Muscle layer of duodenum (tissue), 2 donors: ENCODE results near the gene CD8A.

Experiments
- H3K27ac ChIP-seq: one replicate; pipeline ENCODE4 v1.7.0; 2013; ENCODE audit warnings: mild to moderate bottlenecking, low read length
- H3K27me3 ChIP-seq: one replicate; pipeline ENCODE4 v1.7.0; 2013; ENCODE audit warnings: low read depth, mild to moderate bottlenecking, control low read depth, low read length
- H3K36me3 ChIP-seq, 2 donors: one replicate each; pipeline ENCODE4 v1.7.0; 2013; ENCODE audit warnings: low read length in 2 of 2, control low read depth in 1 of 2, mild to moderate bottlenecking in 1 of 2; ENCODE audit not compliant: insufficient read depth in 2 of 2, control insufficient read depth in 1 of 2
- H3K4me1 ChIP-seq, 2 donors: one replicate each; pipeline ENCODE4 v1.7.0; 2013; ENCODE audit warnings: low read length in 2 of 2, mild to moderate bottlenecking in 2 of 2, control low read depth in 1 of 2, moderate library complexity in 1 of 2; ENCODE audit not compliant: insufficient read depth in 2 of 2, control insufficient read depth in 1 of 2
- H3K4me3 ChIP-seq, 2 donors: one replicate each; pipeline ENCODE4 v1.7.0; 2013; ENCODE audit warnings: low read length in 2 of 2, low read depth in 1 of 2, mild to moderate bottlenecking in 1 of 2
- H3K9me3 ChIP-seq, 2 donors: one replicate each; pipeline ENCODE4 v1.7.0; 2013; ENCODE audit warnings: low read length in 2 of 2, control low read depth in 1 of 2, mild to moderate bottlenecking in 1 of 2; ENCODE audit not compliant: control insufficient read depth in 1 of 2
- donor health status: healthy.

The CD8A gene

DNA sequence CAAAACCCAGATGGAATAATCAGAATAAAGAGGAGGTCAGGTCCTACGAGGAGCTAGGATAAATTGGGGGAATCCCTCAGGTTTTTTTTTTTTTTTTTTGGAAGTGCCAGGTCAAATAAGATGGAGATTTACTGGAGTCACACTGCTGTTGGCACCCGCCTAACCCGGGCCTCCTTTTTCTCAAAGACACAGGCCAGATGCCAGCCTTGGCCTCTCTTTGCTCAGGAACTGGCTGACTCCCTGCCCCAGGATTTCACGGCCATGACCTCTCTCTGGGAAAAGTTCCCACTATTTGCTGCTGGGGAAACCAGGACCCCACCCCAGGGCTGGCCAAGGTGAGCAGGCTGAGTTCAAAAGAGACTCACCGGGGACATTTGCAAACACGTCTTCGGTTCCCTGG is 2.5 kb downstream of the CD8A start:
- no peaks in the 10 kb centered on the region for H3K36me3 ChIP-seq
- peaks cover 0 to 31% of the 10 kb centered on the region in 2 donors for H3K4me1 ChIP-seq
- no peaks in the 10 kb centered on the region for H3K9me3 ChIP-seq
- no peak overlapping the region for H3K4me3 ChIP-seq
- H3K27ac ChIP-seq = no peak overlapping the region
- H3K27me3 ChIP-seq = peaks cover 39% of the 10 kb centered on the region

DNA sequence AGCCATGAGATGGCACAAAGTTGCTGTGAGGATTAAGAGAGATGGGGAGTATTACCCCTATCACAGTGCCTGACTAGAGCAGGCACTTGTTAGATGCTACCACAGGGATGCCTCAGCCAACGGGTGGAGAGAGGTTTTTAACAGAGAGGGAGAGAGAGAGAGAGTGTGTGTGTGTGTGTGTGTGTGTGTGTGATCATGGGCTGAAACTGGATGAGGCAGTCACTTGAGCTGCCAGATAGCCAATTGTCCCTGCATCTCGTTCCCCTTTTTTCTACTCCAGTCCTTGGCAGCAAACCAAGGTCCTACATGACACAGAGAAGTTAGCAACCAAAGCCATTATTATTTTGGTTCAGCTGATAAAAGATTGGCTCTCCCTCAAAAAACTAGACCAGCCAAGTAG is 3.0 kb downstream of the CD8A start:
- Histone ChIP-seq H3K27ac (no peak overlapping the region), H3K4me3 (no peak overlapping the region), H3K27me3 (peaks cover 35% of the 10 kb centered on the region), H3K4me1 (peaks cover 0 to 31% of the 10 kb centered on the region in 2 donors), H3K36me3 (no peaks in the 10 kb centered on the region), H3K9me3 (no peaks in the 10 kb centered on the region)

DNA sequence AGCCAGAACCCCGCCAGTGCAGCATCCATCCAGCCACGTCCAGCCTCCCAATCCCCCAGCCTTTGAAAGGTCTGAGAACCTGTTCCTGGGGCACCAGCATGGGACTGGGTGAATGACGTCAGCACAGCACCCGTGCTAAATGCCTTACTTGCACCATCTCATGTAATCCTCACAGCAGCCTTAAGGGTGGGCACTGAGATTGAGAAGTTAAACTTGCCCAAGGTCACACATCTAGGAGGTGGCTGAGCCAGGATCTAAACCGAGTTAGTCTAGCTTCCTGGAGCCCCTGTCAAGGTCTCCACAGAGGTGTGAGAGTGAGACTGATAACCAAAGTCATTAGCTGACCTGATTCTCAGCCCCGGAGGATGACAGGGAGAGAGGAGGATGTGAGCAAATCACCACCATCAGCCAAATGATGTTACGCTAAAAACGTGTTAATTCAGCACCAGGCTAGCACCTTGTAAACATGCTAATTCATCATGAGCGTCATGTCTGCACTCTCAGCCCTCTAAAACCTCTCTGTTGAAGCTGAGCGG is 4.6 kb downstream of the CD8A start:
- Histone ChIP-seq H3K4me3 (no peak overlapping the region), H3K36me3 (no peaks in the 10 kb centered on the region), H3K27me3 (peaks cover 24% of the 10 kb centered on the region), H3K4me1 (peaks cover 0 to 24% of the 10 kb centered on the region in 2 donors), H3K27ac (no peak overlapping the region), H3K9me3 (no peaks in the 10 kb centered on the region)

DNA sequence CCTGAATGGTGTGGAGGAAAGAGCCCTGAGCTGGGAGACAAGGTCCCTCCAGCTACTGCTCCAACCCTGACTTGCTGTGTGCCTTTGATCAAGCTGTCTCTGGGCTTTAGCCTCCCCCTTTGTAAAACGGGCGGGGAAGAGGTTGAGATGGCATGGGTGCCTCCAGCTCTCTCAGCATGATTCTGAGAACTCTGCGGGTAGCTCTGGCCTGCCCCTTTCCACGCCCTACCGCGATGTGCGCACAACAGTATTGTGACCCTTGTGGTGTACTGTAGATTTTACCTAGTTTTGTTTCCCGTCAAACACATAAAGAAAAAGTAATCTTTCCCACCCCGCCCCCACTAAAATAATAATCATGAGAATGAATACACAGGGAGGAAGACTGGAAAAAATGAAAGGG is 5.3 kb downstream of the CD8A start:
- H3K4me3 ChIP-seq = no peak overlapping the region
- no peak overlapping the region for H3K27ac ChIP-seq
- peaks cover 20% of the 10 kb centered on the region for H3K27me3 ChIP-seq

DNA sequence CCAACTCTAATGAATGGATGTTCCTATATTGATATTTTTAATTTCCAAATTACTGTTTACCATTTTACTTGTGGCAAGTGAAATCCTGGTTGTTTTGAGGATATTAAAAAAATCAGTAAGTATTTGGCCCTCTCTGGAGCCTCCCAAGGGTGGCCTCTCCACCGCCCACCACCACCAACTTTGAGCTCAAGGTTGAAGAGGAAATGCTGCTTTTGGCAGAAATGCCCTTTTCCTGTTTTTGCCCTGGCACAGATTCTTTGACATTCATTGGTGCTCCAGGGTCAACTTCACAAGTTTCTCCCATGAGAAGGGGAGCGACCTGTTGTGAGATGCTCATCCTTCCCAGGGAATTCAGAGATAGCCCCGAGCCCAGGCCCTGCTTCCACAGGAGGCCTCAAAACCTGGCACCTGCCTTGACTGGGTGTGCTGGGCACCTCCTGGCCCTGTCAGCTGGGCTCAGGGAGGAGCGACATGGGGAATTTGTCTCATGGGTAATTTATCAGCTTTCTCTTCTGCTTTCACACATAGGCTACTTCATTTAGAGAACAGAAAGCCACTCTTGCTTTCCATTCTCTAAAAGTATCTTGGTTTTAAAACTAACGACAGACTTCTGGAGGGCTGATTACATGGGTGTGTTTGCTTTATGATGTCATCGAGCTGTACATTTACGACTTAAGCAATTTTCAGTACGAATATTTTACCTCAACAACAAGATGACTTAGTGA is 6.9 kb downstream of the CD8A start:
- no peak overlapping the region for H3K27ac ChIP-seq
- H3K27me3 ChIP-seq = peaks cover 4% of the 10 kb centered on the region
- no peaks in the 10 kb centered on the region for H3K36me3 ChIP-seq
- H3K9me3 ChIP-seq = no peaks in the 10 kb centered on the region
- no peak overlapping the region for H3K4me3 ChIP-seq
- H3K4me1 ChIP-seq = peaks cover 0 to 3% of the 10 kb centered on the region in 2 donors

More for the DNA sequence above, 5.3 kb downstream of the CD8A start:
- H3K36me3 ChIP-seq = no peaks in the 10 kb centered on the region
- no peaks in the 10 kb centered on the region for H3K9me3 ChIP-seq
- peaks cover 0 to 19% of the 10 kb centered on the region in 2 donors for H3K4me1 ChIP-seq

GRCh38 chr2:86782748-86783147 is 8.0 kb downstream of the CD8A start:
- Histone ChIP-seq H3K9me3 (no peaks in the 10 kb centered on the region), H3K4me3 (no peak overlapping the region), H3K4me1 (no peaks in the 10 kb centered on the region), H3K27me3 (no peaks in the 10 kb centered on the region), H3K36me3 (no peaks in the 10 kb centered on the region), H3K27ac (no peak overlapping the region)

DNA sequence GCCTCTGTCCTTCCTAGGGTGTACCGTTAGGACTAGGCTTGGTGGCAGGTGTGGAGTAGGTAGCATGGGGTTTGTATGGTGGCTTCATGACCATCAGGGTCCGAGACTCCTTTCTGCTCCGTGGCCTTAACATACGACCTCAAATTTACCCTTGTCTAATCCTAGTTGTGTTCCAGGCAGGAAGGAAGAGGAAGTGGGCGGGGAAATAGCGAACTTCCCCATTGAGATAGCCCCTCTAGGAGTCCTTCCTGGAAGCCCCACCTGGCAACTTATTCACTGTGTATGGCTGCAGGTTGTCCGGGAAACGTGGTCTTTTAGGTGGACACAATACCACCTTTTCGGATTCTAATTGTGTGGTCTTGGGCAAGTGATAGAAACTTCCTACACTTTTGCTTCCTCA is 9.3 kb downstream of the CD8A start:
- no peaks in the 10 kb centered on the region for H3K4me1 ChIP-seq
- H3K27ac ChIP-seq = no peak overlapping the region
- no peaks in the 10 kb centered on the region for H3K27me3 ChIP-seq
- no peaks in the 10 kb centered on the region for H3K9me3 ChIP-seq
- peaks cover 0 to 5% of the 10 kb centered on the region in 2 donors for H3K36me3 ChIP-seq
- no peak overlapping the region for H3K4me3 ChIP-seq

DNA sequence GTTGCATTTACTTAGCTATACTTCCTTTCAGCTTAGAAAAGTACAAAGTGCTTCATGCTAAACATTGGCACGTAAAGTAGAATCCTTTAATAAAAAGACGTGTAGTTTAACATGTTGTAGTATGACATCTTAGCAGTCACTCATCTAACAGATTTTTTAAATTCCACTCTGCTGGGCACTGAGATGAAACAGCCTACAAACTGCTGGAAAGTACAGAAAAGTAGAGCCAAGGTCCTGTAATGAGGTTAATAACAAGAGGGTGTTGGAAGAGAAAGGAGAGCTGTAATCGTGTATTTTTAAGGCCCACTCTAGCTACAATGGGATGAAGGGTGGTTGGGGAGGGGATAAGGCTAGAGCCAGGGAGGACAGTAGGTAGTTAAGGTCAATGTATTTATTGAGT is 10.7 kb downstream of the CD8A start:
- H3K4me3 ChIP-seq = no peak overlapping the region
- peaks cover 7 to 10% of the 10 kb centered on the region in 2 donors for H3K36me3 ChIP-seq
- no peaks in the 10 kb centered on the region for H3K27me3 ChIP-seq
- H3K27ac ChIP-seq = no peak overlapping the region
- no peaks in the 10 kb centered on the region for H3K4me1 ChIP-seq
- H3K9me3 ChIP-seq = no peaks in the 10 kb centered on the region

DNA sequence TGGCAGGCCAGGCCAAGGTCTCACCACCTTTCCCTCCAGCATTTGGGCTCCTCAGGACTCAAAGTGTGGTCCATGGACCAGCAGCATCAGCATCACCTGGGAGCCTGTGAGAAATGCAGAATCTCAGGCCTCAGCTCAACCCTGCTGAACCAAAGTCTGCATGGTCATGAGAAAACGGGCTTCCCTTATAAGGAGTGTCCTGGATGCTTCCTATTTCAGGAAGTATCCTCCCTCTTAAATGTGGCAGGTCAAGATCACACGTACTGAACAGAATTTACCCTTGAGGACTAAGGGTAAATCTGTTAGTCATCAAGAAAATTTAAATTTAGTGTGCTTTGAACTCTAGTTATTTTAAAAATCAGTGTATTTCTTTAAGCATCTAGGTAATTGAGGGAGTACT is 11.8 kb downstream of the CD8A start:
- H3K4me1 ChIP-seq = no peaks in the 10 kb centered on the region
- no peak overlapping the region for H3K27ac ChIP-seq
- no peaks in the 10 kb centered on the region for H3K27me3 ChIP-seq
- no peaks in the 10 kb centered on the region for H3K9me3 ChIP-seq
- H3K4me3 ChIP-seq = no peak overlapping the region
- peaks cover 17 to 19% of the 10 kb centered on the region in 2 donors for H3K36me3 ChIP-seq

DNA sequence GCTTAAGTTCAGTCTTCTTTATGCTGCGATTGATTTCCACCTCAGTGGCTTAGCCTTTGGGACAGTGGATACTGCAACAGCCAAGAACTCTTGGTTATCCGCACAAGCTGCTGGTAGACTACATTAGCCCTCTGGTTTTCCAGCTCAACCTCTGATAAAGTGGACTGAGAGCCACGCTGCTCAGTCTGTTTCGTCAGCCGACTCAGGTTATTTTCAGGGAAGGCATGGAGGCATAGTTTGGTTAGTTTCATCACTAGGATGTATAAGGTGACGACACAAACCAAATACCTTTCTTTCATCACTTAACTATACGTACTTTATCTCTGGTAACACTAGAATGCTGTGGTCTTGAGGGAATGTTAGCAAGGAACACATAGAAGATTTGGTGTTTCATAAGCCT is 14.2 kb downstream of the CD8A start:
- Histone ChIP-seq H3K9me3 (no peaks in the 10 kb centered on the region), H3K27ac (no peak overlapping the region), H3K36me3 (peaks cover 34 to 40% of the 10 kb centered on the region in 2 donors), H3K4me1 (no peaks in the 10 kb centered on the region), H3K4me3 (no peak overlapping the region), H3K27me3 (no peaks in the 10 kb centered on the region)

DNA sequence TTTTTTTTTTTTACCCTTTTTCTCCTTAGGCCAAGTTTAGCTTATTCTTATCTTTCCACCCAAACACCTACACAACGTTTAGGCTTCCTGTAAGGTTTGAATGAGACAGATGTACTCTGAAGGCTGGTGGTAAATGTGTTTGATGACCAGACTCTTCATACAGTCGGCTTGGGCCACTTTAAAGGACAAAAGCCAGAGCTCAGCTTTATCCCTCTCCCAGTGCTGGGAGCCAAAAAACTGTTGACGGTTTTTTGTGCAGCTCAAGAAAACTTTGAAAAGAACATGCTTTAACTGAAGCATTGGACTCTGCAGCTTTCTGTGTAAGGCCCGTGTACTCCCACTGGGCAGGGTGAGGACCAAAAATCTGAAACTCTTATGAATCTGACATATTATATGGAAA is 15.4 kb downstream of the CD8A start:
- no peak overlapping the region for H3K4me3 ChIP-seq
- H3K9me3 ChIP-seq = no peaks in the 10 kb centered on the region
- no peaks in the 10 kb centered on the region for H3K4me1 ChIP-seq
- no peak overlapping the region for H3K27ac ChIP-seq
- peaks cover 45 to 52% of the 10 kb centered on the region in 2 donors for H3K36me3 ChIP-seq
- H3K27me3 ChIP-seq = no peaks in the 10 kb centered on the region

GRCh38 chr2:86774862-86775261 is 15.9 kb downstream of the CD8A start:
- H3K36me3 ChIP-seq = peaks cover 49 to 56% of the 10 kb centered on the region in 2 donors
- H3K27me3 ChIP-seq = no peaks in the 10 kb centered on the region
- H3K27ac ChIP-seq = no peak overlapping the region

More at GRCh38 chr2:86774862-86775261, 15.9 kb downstream of the CD8A start:
- H3K4me3 ChIP-seq = no peak overlapping the region
- no peaks in the 10 kb centered on the region for H3K9me3 ChIP-seq
- H3K4me1 ChIP-seq = no peaks in the 10 kb centered on the region
